ENCODE results near the gene SPTBN5.

SPTBN5 gene

DNA sequence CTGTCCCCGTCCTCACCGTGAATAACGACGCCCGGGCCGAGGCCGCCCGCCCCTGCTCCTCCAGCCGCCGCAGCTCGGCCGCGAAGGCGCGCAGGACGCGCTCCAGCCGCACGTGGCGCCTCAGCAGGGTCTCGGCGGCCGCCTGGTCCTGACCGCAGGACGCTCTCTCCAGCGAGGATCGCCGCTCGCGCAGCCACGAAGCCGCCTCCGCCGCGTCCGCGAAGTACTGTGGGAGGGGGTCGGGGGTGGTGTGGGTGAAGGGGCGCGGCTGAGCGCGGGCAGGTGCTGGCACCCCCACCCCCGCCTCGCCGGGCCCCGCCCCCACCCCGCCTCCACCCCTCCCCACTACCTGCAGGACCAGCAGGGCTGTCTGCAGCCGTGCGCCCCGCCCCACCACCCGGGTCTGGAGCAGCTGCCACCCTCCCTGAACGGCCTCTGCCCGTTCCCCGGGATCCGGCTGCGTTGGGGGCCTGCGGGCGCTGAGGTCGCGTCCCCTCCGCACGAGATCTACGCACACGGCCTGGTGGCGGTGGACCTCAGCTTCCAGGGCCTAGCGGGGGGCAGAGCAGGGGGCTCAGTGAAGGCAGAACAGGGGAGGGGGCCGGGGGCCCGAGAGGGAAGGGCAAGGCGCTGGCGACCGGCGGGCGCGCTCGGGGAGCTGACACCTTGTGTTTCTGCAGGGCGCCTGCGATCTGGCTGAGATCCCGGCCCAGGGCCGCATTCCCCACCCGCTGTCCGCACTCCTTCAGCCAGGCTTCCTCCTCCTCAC lies 11.7 kb downstream of the SPTBN5 start:
- no peak for DNase-seq

DNA sequence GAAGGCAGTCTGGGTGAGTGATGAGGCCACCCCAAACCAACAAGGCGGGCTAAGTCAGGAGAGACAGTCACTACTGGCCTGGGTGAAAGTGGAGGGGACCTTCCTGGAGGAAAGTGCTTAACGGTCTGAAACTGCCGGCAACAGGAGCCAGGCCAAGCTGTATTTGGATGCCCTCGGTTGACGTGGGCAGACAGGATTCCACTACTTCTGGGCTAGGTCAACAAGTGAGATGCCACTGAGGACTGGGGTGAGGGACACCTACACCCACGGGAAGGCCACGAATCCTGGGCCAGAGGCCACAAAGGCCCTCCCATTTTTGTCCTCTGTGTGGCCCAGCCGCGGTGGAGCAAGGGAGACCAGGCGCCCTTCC lies 12.3 kb downstream of the SPTBN5 start:
- DNase-seq = no peak

- no peak for DNase-seq
These were observed 12.8 kb downstream of the SPTBN5 start for GRCh38 chr15:41881086-41881485.

- no peak for DNase-seq
These were observed 13.5 kb downstream of the SPTBN5 start for GRCh38 chr15:41880156-41880877.

DNA sequence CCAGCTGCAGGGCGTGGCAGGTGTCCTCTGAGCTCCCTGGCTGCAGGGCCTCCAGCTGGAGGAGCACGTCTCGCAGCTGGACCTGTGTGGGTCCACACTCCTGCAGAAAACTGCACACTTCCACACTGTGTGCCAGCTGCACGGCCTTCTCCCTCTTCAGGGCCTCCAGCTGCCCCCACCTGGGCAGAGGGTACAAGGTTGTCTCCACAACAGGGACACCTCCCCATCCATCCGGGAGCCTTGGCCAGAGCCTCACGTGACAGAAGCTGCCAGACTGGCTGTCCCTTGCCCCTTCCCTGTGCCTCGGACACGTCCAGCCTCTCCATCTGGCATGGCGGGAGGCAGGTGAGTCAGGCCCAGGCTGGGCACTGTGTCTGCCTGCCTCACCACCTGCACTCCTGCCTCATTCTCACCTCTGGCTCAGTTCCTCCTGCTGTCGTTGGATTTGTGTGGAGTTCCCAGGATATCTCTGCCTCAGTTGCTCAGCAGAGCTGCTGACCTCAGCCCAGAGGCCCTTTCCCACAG lies 14.5 kb downstream of the SPTBN5 start:
- DNase-seq = no peak

DNA sequence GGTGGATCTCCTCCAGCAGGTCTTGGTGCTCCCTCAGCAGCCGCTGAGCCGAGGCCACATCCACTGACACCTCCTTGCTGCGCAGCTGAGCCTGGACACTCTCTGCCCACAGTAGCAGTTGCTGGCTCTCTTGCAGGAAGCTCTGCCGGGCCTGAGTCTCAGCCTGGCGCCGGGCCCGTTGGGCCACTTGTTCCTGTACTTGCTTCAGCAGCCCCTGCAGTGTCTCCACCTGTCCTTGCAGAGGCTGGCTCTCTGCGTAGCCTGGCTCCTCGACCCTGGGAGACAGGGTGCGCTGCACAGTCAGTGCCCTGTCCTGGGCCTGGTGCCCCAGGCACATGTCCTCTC lies 15.5 kb downstream of the SPTBN5 start:
- no peak for DNase-seq

GRCh38 chr15:41877631-41878354 lies 16.1 kb downstream of the SPTBN5 start:
- DNase-seq = no peak

- DNase-seq = no peak
These were observed 17.2 kb downstream of the SPTBN5 start for GRCh38 chr15:41876689-41877088.

- DNase-seq = no peak
These were observed 17.8 kb downstream of the SPTBN5 start for GRCh38 chr15:41876007-41876406.

DNA sequence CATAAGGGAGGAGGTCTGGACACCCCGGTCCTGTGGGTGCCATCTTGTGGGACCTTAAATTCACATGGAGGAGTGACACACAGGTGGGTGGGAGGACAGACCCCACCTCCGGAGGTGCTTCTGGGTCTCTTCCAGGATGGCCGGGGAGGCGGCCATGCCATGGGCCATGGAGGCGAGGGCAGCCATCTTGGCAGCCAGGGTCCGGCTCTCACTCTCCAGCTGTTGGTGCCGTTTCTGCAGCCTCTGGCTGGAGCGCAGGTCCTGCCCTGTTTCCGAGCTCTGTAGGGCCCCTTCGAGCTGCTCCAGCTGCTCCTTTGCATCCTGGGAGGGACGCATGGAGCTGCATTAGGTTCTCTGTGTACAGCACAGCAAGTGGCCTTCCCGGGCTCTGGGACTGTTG lies 19.1 kb downstream of the SPTBN5 start:
- DNase-seq = no peak

DNA sequence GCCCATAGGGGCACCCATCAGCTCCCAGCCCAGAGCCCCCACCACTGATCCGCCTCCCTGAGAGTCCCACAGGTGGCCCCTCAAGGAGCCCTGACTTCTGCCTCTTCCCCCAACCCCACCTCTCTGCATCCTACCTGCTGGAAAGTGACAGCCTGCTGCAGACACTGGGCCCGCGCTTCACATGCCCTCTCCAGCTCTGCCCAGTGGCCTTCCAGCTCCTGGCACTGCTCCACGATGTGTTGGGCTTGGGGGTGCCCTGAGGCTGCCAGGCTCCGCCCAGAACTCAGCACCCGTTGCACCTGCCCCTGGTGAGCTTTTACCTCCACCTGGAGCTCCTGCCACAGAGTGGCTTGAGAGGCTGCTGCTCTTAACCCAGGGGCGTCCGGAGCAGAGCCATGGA lies 20.1 kb downstream of the SPTBN5 start:
- no peak for DNase-seq

DNA sequence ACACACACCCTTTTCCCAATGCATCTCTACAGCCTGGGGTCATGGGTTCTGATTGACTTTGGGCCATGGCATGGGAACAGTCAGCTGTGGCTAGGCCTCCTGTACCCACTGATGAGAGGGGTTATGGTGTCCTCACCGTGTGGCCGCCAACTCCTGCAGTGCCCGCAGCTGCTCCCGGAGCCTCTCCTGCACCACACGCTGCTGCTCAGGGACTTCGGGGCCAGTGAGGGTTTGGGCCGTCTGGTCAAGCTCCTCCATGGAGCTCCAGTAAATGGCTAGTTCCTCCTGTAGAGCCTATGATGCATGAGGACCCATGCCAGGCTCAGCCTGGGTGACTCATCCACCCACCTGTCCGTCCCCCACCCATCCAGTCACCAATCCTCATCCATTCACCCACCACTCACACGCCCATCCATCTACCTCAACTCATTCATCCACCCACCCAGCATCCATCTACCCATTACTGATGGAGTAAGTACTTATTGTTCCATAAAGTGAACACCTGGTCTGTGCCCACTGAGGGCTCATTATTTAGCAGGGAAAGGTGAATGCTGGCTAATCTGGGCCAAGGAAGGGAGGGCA lies 21.6 kb downstream of the SPTBN5 start:
- no peak for DNase-seq

DNA sequence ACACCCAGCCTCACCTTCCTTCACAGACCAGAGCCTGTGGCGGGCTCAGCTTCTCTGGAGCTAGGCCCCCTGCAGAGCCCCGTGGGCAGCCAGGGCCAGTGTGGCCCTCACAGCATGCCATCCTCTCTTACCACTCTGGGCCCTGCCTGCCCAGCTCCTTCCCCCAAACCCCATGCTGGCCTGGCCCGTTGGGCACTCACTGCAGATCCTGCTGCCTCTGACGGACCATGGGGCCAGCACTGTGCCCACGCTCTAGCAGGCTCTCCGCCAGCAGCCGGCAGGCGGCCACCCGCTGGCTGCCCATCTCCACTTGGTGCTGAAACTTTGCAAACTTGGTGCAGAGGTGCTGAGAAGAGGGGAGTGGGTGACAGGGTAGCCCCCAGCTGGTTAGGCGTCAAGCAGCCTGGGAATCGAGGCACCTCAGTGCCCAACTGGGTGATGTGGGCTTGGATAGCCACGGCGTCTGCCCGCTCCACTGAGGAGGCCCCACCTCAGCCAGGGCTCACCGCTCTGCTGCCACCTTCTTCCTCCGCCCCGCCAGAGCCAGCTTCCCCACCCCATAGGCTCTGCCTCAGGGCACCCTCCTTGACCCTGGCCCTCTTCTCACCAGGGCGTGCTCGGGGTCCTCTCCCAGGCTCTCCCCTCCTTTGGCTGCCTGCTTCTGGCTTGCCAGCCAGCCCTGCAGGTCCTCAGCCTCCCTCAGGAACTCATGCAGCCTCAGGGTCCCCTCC lies 22.5 kb downstream of the SPTBN5 start:
- no peak for DNase-seq

- no peak for DNase-seq
These were observed 23.2 kb downstream of the SPTBN5 start for GRCh38 chr15:41870689-41871081.

DNA sequence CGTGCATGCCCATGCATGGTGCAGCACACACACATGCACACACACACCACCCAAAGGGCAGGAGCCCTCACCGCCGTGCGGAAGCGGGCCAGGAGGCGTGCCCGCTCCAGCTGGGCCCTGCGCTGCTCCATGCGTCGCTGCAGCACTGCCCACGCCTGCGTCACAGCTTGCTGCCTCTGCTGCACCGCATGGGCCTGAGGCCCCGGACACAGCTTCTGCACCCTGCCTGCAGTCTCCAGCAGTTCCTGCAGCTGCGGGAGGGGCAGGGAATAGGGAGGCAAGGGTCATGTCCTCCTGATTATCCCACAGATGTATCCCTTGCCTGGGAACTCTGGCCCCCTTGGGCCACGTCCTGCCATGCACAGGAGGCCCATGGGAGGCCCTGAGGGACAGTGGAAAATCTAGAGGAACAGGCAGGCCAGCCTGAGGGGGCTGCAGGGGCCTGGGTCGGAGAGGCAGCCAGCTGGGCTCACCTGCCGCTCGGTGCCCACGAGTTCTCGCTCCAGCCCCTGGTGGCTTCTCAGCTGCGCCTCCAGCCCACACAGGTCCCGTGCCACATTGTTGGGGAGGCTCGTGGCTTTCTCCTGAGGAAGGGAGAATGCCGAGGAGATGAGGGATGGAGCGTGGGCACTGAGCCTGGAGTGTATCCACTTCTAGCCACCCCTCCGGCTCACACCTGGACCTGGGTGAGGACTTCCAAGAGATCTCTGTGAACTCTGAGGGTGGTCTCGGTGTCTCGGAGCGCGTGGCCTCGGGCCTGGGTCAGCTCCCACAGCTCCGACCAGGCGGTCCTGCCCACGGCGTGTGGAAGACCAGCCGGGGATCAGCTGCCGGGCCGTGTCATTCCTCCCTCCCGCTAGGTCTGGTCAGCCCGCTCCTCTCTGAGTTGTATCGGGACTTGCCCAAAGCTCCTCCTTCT lies 23.8 kb downstream of the SPTBN5 start:
- DNase-seq = no peak

DNA sequence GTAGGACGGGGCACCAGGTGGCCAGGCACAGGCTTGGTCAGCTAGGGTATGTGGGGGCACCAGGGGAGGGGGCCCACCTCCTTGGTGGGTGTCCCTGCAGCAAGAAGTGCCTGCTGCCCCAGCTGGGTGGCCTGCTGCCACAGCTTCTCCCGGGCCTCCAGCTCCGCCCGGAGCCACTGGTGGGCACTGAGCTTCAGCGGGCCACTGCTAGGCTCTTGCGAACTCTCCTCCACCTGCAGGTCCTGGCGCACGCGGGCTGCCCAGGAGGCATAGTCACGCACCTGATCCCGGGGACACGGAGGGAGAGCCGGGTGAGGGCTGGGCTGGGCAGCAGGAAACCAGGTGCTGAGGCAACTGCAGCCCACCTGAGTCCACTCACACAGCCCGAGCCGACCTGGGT lies 25.5 kb downstream of the SPTBN5 start:
- no peak for DNase-seq

DNA sequence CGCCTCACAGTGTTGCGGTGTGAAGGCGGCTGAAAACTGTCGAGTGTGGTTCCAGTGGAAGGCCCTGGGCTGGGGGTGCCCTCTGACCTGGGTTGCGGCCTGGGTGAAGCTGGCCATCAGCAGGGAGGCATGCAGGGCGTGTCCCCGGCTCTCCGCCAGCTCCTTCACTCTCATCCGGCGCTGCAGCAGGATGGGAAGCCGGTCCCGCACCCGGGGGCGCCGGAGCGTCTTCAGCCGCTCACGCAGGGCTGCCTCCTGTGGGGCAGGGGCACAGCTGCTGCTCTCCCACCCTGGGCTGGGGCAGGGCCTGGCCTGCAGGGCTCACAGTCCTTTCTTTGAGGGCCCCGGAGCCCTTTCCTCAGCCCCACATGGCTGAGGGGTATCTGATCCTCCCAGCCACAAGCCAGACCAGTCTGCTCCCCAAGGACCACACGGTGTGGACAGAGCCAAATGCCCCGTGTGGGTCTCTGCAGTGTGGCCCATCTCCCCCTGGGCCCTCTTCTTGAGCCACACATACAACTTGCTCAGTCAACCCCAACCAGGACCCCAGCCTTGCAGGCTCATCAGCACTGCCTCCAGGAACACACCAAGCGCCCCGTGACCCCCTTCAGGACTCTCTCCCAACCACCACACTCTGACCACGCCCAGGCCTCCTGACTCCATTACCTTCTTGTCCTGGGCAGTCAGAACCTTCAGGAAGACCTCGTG lies 26.8 kb downstream of the SPTBN5 start:
- DNase-seq = no peak

DNA sequence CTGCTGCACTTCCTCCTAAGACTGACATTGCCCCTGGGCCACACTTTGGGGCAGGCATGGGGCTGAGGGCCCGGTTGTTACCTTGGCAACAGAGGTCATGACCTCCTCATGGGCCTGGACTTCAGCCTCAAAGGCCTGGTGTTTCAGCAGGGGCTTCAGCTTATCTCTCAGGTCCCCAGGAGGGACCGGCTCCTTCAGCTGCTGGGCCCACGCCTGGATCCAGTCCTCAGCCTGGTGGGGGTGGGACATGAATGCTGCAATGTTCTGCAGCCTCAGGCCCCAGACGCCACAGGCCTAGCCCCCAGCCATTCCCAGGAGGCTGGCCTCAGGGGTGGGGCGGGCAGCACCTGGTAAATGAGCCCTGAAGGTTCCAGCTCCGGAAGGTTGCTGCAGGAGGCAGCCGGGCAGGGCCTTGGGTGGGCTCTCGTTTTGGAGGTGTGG lies 27.6 kb downstream of the SPTBN5 start:
- no peak for DNase-seq

DNA sequence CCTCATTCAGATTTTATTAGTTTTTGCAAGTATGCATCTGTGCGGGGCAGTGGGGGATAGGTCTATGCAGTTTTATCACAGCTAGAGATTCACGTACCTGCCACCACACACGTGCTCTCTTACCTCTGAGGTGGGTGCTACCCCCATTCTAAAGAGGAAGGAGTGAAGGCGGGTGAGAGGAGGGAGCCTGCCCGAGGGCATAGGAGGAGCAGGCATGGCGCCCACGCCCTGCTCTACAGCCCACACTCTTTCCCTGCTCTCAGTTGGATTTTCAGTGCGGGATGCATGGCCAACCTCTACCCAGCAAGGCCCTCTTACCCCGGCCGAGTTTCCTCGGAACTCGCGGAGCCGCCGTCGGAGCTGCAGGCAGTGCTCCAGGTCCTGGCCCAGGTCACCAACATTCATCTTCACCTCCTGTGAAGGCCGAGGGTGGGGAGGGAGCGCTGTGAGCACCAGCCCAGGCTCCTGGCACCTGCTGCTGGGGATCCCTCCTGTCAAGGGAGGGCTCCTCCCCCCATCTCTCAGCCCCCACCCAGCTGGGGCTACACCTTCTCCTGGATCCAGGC lies 28.3 kb downstream of the SPTBN5 start:
- DNase-seq = no peak

DNA sequence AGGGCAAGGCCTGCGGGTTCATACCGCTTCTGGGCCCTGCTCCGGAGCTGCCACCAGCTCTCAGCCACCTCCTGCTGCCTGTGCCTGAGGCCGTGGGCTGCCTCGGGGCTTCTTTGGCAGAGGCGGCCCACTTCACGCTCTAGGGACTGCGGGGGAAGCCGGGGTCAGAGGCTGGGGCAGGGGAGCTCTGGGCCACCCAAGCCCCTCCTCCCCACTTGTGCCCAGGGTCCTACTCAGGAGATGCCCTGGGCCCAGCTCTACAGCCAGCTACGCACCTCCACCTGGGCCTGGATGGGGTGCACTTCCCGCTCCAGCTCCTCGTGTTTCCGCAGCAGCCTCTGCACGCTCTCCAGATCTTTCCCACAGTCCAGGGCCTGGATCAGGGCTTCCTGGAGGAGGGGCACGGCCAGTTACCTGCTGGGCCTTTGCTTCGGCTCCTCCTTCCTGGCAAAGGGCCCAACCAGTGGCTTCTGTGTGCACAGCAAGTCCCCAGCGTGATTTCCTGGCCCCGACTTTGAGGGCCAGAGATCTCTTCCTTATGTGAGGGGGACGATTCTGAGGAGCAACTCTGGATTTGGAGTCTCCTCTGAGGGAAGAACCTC lies 31.2 kb downstream of the SPTBN5 start:
- no peak for DNase-seq

Measured in NCI-H524 treated with DMSO at 0.1 percent for 48 hours (cell line).